Measurements from ENCODE around the gene TSGA10IP.

DNA sequence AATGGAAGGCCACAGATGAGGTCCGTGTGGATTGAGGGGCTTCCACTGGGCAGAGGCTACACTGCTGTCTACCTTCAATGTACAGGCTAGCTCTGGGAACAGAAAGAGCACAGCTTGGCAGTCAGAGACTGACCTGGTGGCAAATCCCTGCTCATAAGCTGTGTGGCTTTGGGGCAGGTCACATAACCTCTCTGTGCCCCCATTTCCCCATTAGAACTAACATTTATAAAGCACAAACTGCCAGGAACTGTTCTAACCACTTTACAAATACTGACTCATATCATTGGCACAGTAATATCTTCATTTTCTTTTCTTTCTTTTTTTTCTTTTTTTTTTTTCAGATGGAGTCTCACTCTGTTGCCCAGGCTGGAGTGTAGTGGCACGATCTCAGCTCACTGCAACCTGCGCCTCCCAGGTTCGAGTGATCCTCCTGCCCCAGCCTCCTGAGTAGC is 48.2 kb upstream of the TSGA10IP start:
- TF ChIP-seq EZH2 (IDR thresholded peaks at IDR 0.05; ENCODE audit: borderline replicate concordance, low read depth, low read length, severe bottlenecking): no peak
- TF ChIP-seq, protein P1, sequence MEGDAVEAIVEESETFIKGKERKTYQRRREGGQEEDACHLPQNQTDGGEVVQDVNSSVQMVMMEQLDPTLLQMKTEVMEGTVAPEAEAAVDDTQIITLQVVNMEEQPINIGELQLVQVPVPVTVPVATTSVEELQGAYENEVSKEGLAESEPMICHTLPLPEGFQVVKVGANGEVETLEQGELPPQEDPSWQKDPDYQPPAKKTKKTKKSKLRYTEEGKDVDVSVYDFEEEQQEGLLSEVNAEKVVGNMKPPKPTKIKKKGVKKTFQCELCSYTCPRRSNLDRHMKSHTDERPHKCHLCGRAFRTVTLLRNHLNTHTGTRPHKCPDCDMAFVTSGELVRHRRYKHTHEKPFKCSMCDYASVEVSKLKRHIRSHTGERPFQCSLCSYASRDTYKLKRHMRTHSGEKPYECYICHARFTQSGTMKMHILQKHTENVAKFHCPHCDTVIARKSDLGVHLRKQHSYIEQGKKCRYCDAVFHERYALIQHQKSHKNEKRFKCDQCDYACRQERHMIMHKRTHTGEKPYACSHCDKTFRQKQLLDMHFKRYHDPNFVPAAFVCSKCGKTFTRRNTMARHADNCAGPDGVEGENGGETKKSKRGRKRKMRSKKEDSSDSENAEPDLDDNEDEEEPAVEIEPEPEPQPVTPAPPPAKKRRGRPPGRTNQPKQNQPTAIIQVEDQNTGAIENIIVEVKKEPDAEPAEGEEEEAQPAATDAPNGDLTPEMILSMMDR (IDR thresholded peaks at IDR 0.05; ENCODE audit: borderline replicate concordance, extremely low read depth, low read length, poor library complexity, severe bottlenecking): no peak

All from DND-41 (cell line).